Ovary (tissue), 10 donors: ENCODE results near the gene MSANTD2. TPM values are rescaled to one million over a fixed set of nuclear protein-coding genes. Genes with fewer than 3 reads are reported as not detected.

Experiments used
- DNase-seq, 5 donors: peaks; one replicate each; pipeline ENCODE4 v3.0.0-alpha.2; 2019 to 2020
- H3K27ac ChIP-seq, 2 donors: fragments of 200-600 bp; one replicate each; pipeline versions ENCODE4 v1.5.1 to v1.8.0; 2019 to 2022
- H3K27me3 ChIP-seq: fragments of 200-600 bp; one replicate; pipeline ENCODE4 v1.8.0; 2022
- H3K36me3 ChIP-seq: fragments of 200-600 bp; sonication (generic); one replicate; pipeline ENCODE4 v1.5.1; 2019
- H3K4me1 ChIP-seq: one replicate; pipeline ENCODE4 v1.8.1; 2013; ENCODE audit warnings: mild to moderate bottlenecking, moderate library complexity; ENCODE audit not compliant: insufficient read depth
- H3K4me3 ChIP-seq: fragments of 200-600 bp; sonication (generic); one replicate; pipeline ENCODE4 v1.5.1; 2017
- H3K9me3 ChIP-seq, 2 donors: fragments of 200-600 bp in 1 of 2; sonication (generic) in 1 of 2; one replicate each; pipeline versions ENCODE4 v1.5.1 to v1.8.1; 2013 to 2019; ENCODE audit warnings: mild to moderate bottlenecking in 1 of 2, moderate library complexity in 1 of 2
- CTCF ChIP-seq, 3 donors: fragments of 450-650 bp in 2 of 3; fragments of 200-600 bp in 1 of 3; IDR thresholded peaks; one replicate each; pipeline versions ENCODE4 v1.5.1 to v1.8.0; 2016 to 2022; ENCODE audit warnings: antibody characterized with exemption in 3 of 3, mild to moderate bottlenecking in 1 of 3
- EP300 ChIP-seq: sonication (generic); formaldehyde crosslinking; IDR thresholded peaks from one replicate; pipeline ENCODE4 v1.6.1; 2017; ENCODE audit warnings: antibody characterized with exemption
- POLR2A ChIP-seq: fragments of 450-650 bp; IDR thresholded peaks from one replicate; pipeline ENCODE4 v1.6.1; 2017; ENCODE audit warnings: antibody characterized with exemption, mild to moderate bottlenecking, moderate library complexity
- WGBS, 3 donors: extraction: QIAGEN DNeasy Blood & Tissue Kit in 1 of 3; methylation state at CpG; one replicate each; pipeline versions ENCODE4 v1.1.5 to v1.1.7; 2013 to 2017; 5-methylcytosine and 5-hydroxymethylcytosine counted together
- intact Hi-C, 4 donors: fragments of 100-400 bp; cut with DNase I; formaldehyde crosslinking; loops; one replicate each; pipeline versions ENCODE4 v1.11.0 to v1.15.1; 2022 to 2023
- long read RNA-seq, 3 donors: library from polyadenylated mRNA in 2 of 3; unstranded in 2 of 3; transcript quantifications; one replicate each; pipeline ENCODE4 v2.0.0 and lab custom pipeline, GENCODE V29; 2021 to 2026
- polyA plus RNA-seq, 2 donors: library from polyadenylated mRNA; stranded (reverse); fragments of 200-250 nt in 1 of 2; fragments of 350-450 nt in 1 of 2; fragmentation: Illumina TruSeq in 1 of 2; extraction: RNeasy Lipid Tissue Mini Kit (QIAGEN cat#74804) in 1 of 2; gene quantifications; one replicate each; pipeline ENCODE4 v1.2.3, GENCODE V29; 2013 to 2014
- total RNA-seq, 7 donors: library from RNA; depleted of rRNA in 2 of 7; stranded (reverse); fragments of >200 nt in 2 of 7; fragmentation: NEBNext Ultra II Directional in 3 of 7; extraction: Animal tissue kit (Norgen Biotek cat#: 25700) in 3 of 7; gene quantifications; one replicate each; pipeline versions ENCODE4 v1.1.0 to v1.2.4, GENCODE V29; 2016 to 2023
- donor health status: DM: no; HTN: no; CAD: no; lungs with moderate emphysema.
- donor health status: DM: no; HTN: no; CAD: no.
- donor health status: Bipolar disorder and iron deficiency.
- donor health status: DM: yes; HTN: yes; CAD: no.
- donor health status: DM: no; HTN: no; CAD: no.
- donor health status: DM: yes; HTN: yes; CAD: no.

Gene MSANTD2
- total RNA-seq (10 to 100 TPM; 14.8 to 19.4 (median 17.1) TPM), polyA plus RNA-seq (10 to 100 TPM in 1 of 2 donors, 1 to 10 TPM in 1; 9.9 to 16.7 TPM)
- long read RNA-seq, donor 1, partial matches to known transcripts: 0 of 3 reads
- long read RNA-seq, donor 1, other reads (novel, unspliced or antisense): 2 of 3 reads
- long read RNA-seq, donor 2, partial matches to known transcripts: 0 of 4 reads
- long read RNA-seq, donor 2, other reads (novel, unspliced or antisense): 0 of 4 reads
- long read RNA-seq, donor 3, transcript MSANTD2-202 (4 exons, 2,349 nt): major isoform, 6 of 17 reads
- long read RNA-seq, donor 3, partial matches to known transcripts: 0 of 17 reads
- long read RNA-seq, donor 3, other reads (novel, unspliced or antisense): 6 of 17 reads

- WGBS, 3 donors: 0 to 1% (median 0%) methylated on average over 52 to 62 of the region's 62 CpGs
- H3K4me3 ChIP-seq: peak within 1 kb of the TSS; percentile 98
- H3K27me3 ChIP-seq: no peaks in the 10 kb centered on the region
- peak; percentile 86 for TF ChIP-seq POLR2A
- peak in 1 of 3 donors; percentile 6 for TF ChIP-seq CTCF (IDR thresholded peaks at IDR 0.05)
- TF ChIP-seq EP300: no peak
- H3K9me3 ChIP-seq: no peaks in the 10 kb centered on the region
- peak within 1 kb of the TSS; percentile 92 to 99 for H3K27ac ChIP-seq
- H3K36me3 ChIP-seq: no peaks in the 10 kb centered on the region
- H3K4me1 ChIP-seq: peaks cover 8% of the 10 kb centered on the region
- peak; percentile 78 to 89 (median 85) for DNase-seq
- intact Hi-C loops: no loop called here
These were observed at the start of gene MSANTD2 for GRCh38 chr11:124800226-124800929. Gene MSANTD2, minus strand, starts transcription at chr11:124800406. Its CDS starts 26 bp downstream, at chr11:124800380.

DNA sequence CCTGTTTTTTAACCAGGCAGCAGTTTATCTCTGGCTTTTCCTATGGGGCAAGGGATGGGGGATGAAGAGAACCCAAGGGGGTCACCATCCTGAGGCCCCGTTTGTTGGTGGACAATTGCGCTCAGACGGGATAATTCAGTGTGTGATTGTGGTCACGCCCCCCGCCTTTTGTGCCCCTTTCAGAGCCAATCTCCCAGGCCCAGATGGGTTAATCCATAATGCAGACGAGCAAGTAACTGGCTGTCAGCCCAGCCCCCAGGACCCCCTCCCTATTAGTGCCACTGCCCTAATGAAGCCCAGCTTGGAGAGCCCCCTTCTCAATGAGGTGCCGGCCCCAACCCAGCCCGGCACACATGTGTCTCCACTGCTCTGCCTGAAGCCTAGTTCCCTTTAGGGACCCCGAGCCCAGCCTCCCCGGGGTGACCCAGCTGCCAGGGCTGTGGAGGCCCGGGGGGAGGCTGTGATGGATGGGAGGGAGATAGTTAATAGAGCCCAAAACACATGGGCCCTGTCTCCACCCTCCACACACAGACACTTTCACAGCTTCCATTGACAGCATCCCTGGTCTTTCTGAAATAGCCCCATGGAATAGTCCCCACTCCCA, 46.0 kb upstream of the MSANTD2 start:
- TF ChIP-seq POLR2A (no peak), CTCF (IDR thresholded peaks at IDR 0.05) (no peak), EP300 (no peak)
- no peak overlapping the region for H3K4me3 ChIP-seq
- no peaks in the 10 kb centered on the region for H3K36me3 ChIP-seq
- intact Hi-C loops: loop anchor here in 1 of 4 donors (10.0 kb wide), 1 partner anchor 81 kb away; the partner anchor contains the start of gene ESAM
- no peak for DNase-seq
- no peaks in the 10 kb centered on the region for H3K4me1 ChIP-seq
- 8 to 20% (median 12%) methylated on average over 11 of the region's 11 CpGs for WGBS, 3 donors
- H3K9me3 ChIP-seq: no peaks in the 10 kb centered on the region
- H3K27me3 ChIP-seq: peaks cover 8% of the 10 kb centered on the region
- no peak overlapping the region for H3K27ac ChIP-seq

DNA sequence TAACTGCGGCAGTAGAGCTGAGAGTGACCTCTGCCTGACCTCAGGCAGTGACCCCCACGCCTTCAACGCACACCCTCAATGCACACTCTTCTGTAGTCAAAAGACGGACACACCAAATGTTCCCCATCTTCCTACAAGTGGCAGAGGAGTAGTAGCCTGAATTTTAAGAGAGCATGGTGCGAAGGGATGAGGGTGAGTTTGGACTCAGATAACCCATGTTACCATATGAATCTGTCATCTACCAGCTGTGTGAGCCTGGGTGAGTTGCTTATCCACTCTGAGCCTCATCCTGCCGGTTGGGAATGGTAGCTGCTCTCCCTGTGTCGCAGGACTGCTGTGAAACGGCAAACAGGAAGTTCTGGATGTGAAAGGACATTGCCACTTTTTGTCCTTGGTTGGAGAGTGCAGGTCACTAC, 44.5 kb upstream of the MSANTD2 start:
- Histone ChIP-seq H3K4me1 (peaks cover 2% of the 10 kb centered on the region), H3K36me3 (no peaks in the 10 kb centered on the region), H3K27me3 (peaks cover 10% of the 10 kb centered on the region), H3K4me3 (no peak overlapping the region), H3K27ac (no peak overlapping the region), H3K9me3 (no peaks in the 10 kb centered on the region)
- WGBS, 3 donors: 10 to 19% (median 16%) methylated on average over 8 of the region's 8 CpGs
- no peak for TF ChIP-seq EP300
- no peak for TF ChIP-seq CTCF (IDR thresholded peaks at IDR 0.05)
- no peak for TF ChIP-seq POLR2A
- DNase-seq: no peak
- intact Hi-C loops: loop anchor here in 3 of 4 donors (5.0 to 10.0 kb wide), 3 partner anchors 80 to 187 kb away; partner anchors contain the start of gene ESAM (in 1 of the 3)

- Histone ChIP-seq H3K4me3 (no peak overlapping the region), H3K4me1 (peaks cover 5% of the 10 kb centered on the region), H3K27ac (no peak overlapping the region), H3K27me3 (peaks cover 13% of the 10 kb centered on the region), H3K36me3 (no peaks in the 10 kb centered on the region), H3K9me3 (no peaks in the 10 kb centered on the region)
- 9 to 13% (median 12%) methylated on average over 8 of the region's 8 CpGs for WGBS, 3 donors
- DNase-seq: no peak
- intact Hi-C loops: loop anchor here in 3 of 4 donors (5.0 to 10.0 kb wide), 3 partner anchors 79 to 186 kb away; partner anchors contain the start of gene ESAM (in 1 of the 3)
- no peak for TF ChIP-seq POLR2A
These were observed 43.4 kb upstream of the MSANTD2 start for GRCh38 chr11:124843616-124843910.
